Measurements from ENCODE around the gene ADAM22.

Gene ADAM22

DNA sequence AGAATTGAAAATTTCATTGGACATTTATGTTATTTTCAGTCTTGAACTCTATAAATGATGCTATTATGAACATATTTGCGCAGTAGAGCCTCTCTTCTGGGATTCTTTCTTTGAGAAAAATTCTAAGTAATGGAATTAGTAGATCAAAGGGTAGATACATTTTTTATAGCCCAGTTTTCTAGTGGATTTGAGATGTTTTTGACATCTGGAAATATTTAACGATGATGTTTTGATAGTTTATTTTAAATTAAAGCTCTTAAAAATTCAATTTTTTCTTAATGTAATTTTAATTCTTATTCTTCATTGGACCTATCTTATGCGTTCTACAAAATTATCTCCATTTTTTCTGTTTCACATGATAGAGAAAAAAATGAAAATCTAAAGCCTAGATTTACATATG lies 103.0 kb downstream of the ADAM22 start:
- Histone ChIP-seq H3K36me3 (ENCODE audit: insufficient read depth, low read length) (no peaks in the 10 kb centered on the region), H3K9me3 (ENCODE audit: control insufficient read depth, insufficient read depth, low read length) (no peaks in the 10 kb centered on the region), H3K4me1 (ENCODE audit: insufficient read depth, low read length) (no peaks in the 10 kb centered on the region), H3K9ac (ENCODE audit: low read depth, low read length) (no peak overlapping the region)

- H3K4me1 ChIP-seq (ENCODE audit: insufficient read depth, low read length): no peaks in the 10 kb centered on the region
- no peaks in the 10 kb centered on the region for H3K9me3 ChIP-seq (ENCODE audit: control insufficient read depth, insufficient read depth, low read length)
- no peak overlapping the region for H3K9ac ChIP-seq (ENCODE audit: low read depth, low read length)
- H3K36me3 ChIP-seq (ENCODE audit: insufficient read depth, low read length): no peaks in the 10 kb centered on the region
These were observed 106.6 kb downstream of the ADAM22 start for GRCh38 chr7:88040694-88041093.

GRCh38 chr7:88041583-88041982 lies 107.5 kb downstream of the ADAM22 start:
- Histone ChIP-seq H3K9ac (ENCODE audit: low read depth, low read length) (no peak overlapping the region), H3K9me3 (ENCODE audit: control insufficient read depth, insufficient read depth, low read length) (no peaks in the 10 kb centered on the region), H3K4me1 (ENCODE audit: insufficient read depth, low read length) (no peaks in the 10 kb centered on the region)

GRCh38 chr7:88042157-88042556 lies 108.1 kb downstream of the ADAM22 start:
- Histone ChIP-seq H3K9me3 (ENCODE audit: control insufficient read depth, insufficient read depth, low read length) (no peaks in the 10 kb centered on the region), H3K9ac (ENCODE audit: low read depth, low read length) (no peak overlapping the region), H3K4me1 (ENCODE audit: insufficient read depth, low read length) (no peaks in the 10 kb centered on the region), H3K36me3 (ENCODE audit: insufficient read depth, low read length) (no peaks in the 10 kb centered on the region)

More at GRCh38 chr7:88041583-88041982, 107.5 kb downstream of the ADAM22 start:
- no peaks in the 10 kb centered on the region for H3K36me3 ChIP-seq (ENCODE audit: insufficient read depth, low read length)

DNA sequence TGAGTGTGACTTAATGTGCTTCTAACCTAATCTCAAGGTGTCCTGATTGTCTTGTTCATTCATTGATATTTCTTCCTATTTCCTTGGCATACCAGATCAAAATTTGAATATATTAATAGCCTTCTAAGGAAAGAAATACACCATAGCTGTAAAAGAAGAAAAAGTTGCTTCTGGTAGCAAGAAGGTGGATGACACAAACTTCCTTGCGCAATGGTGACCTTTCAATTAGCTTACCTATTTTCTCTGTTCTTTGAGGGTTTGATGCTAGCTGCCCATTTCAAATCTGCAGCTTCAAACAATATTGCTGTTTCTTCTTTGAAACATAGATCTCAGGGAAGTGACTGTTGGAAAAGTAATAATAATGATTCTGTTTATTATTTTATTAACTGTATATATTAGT lies 108.8 kb downstream of the ADAM22 start:
- H3K4me1 ChIP-seq (ENCODE audit: insufficient read depth, low read length): no peaks in the 10 kb centered on the region
- H3K9me3 ChIP-seq (ENCODE audit: control insufficient read depth, insufficient read depth, low read length): no peaks in the 10 kb centered on the region
- H3K36me3 ChIP-seq (ENCODE audit: insufficient read depth, low read length): no peaks in the 10 kb centered on the region
- no peak overlapping the region for H3K9ac ChIP-seq (ENCODE audit: low read depth, low read length)

DNA sequence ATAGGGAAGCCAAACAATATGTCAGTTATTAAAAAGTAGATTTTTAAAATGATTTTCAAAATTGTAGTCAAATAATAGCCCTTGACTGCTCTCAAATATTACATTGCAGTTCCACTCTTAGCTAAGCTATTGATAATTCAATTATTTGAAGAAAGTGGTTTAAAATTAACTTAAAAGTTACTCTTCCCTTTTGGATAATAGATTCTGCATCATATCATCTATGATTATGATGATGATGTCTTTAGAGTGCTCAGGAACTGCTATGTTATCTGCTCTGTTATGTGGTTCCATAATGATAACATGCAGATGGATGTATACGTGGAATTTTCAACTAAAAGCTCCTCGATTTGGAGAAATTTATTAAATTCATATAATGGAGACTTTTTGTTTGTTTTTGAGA lies 110.0 kb downstream of the ADAM22 start:
- H3K4me1 ChIP-seq (ENCODE audit: insufficient read depth, low read length): no peaks in the 10 kb centered on the region
- H3K9me3 ChIP-seq (ENCODE audit: control insufficient read depth, insufficient read depth, low read length): no peaks in the 10 kb centered on the region
- H3K9ac ChIP-seq (ENCODE audit: low read depth, low read length): no peak overlapping the region
- no peaks in the 10 kb centered on the region for H3K36me3 ChIP-seq (ENCODE audit: insufficient read depth, low read length)

- Histone ChIP-seq H3K4me1 (ENCODE audit: insufficient read depth, low read length) (no peaks in the 10 kb centered on the region), H3K36me3 (ENCODE audit: insufficient read depth, low read length) (no peaks in the 10 kb centered on the region), H3K9ac (ENCODE audit: low read depth, low read length) (no peak overlapping the region), H3K9me3 (ENCODE audit: control insufficient read depth, insufficient read depth, low read length) (no peaks in the 10 kb centered on the region)
These were observed 113.0 kb downstream of the ADAM22 start for GRCh38 chr7:88046839-88047573.

- H3K9ac ChIP-seq (ENCODE audit: low read depth, low read length): no peak overlapping the region
- no peaks in the 10 kb centered on the region for H3K4me1 ChIP-seq (ENCODE audit: insufficient read depth, low read length)
- H3K9me3 ChIP-seq (ENCODE audit: control insufficient read depth, insufficient read depth, low read length): no peaks in the 10 kb centered on the region
- no peaks in the 10 kb centered on the region for H3K36me3 ChIP-seq (ENCODE audit: insufficient read depth, low read length)
These were observed 123.6 kb downstream of the ADAM22 start for GRCh38 chr7:88057655-88058054.

GRCh38 chr7:88062238-88062637 lies 128.2 kb downstream of the ADAM22 start:
- H3K36me3 ChIP-seq (ENCODE audit: insufficient read depth, low read length): no peaks in the 10 kb centered on the region
- H3K9ac ChIP-seq (ENCODE audit: low read depth, low read length): no peak overlapping the region
- H3K4me1 ChIP-seq (ENCODE audit: insufficient read depth, low read length): no peaks in the 10 kb centered on the region
- no peaks in the 10 kb centered on the region for H3K9me3 ChIP-seq (ENCODE audit: control insufficient read depth, insufficient read depth, low read length)

DNA sequence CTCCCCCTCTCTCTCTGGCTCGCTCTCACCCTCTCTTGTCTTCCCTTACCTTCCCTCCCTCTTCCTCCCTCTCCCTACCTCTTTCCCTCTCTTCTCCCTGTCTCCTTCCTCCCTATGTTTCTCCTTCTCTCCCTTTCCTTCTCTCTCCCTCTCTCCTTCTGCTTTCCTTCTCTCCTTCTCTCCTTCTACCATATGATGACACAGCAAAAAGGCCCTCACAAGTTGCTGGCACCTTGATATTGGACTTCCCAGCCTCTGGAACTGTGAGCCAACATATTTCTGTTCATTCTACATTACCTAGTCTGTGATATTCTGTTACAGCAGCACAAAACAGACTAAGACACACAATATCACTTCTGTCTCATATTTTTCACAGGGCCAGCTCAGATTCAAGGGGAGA lies 135.0 kb downstream of the ADAM22 start:
- no peaks in the 10 kb centered on the region for H3K36me3 ChIP-seq (ENCODE audit: insufficient read depth, low read length)
- H3K9ac ChIP-seq (ENCODE audit: low read depth, low read length): no peak overlapping the region
- H3K9me3 ChIP-seq (ENCODE audit: control insufficient read depth, insufficient read depth, low read length): no peaks in the 10 kb centered on the region
- peaks cover 10% of the 10 kb centered on the region; the same call in 1 of the 2 replicates for H3K4me1 ChIP-seq (ENCODE audit: insufficient read depth, low read length)

GRCh38 chr7:88071994-88072714 lies 138.1 kb downstream of the ADAM22 start:
- H3K9ac ChIP-seq (ENCODE audit: low read depth, low read length): no peak overlapping the region

DNA sequence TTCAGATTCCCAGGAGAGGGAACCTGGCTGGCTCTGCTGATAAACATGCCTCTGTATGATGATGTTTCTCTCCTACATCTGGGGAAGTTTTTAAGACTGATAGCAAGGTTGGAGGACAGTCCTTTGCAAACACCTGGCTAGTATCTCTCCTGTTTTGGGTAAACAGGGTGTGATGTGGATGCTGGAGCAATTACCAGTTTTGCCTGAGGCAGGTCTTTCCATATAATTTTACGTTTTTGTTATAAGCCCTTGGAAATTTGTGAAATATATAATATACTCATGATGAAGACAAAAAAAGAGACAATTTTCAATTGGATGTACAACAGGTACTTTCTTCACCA lies 138.6 kb downstream of the ADAM22 start:
- Histone ChIP-seq H3K9me3 (ENCODE audit: control insufficient read depth, insufficient read depth, low read length) (no peaks in the 10 kb centered on the region), H3K4me1 (ENCODE audit: insufficient read depth, low read length) (peaks cover 10% of the 10 kb centered on the region; the same call in 1 of the 2 replicates), H3K36me3 (ENCODE audit: insufficient read depth, low read length) (no peaks in the 10 kb centered on the region), H3K9ac (ENCODE audit: low read depth, low read length) (no peak overlapping the region)

More at GRCh38 chr7:88071994-88072714, 138.1 kb downstream of the ADAM22 start:
- H3K9me3 ChIP-seq (ENCODE audit: control insufficient read depth, insufficient read depth, low read length): no peaks in the 10 kb centered on the region
- no peaks in the 10 kb centered on the region for H3K36me3 ChIP-seq (ENCODE audit: insufficient read depth, low read length)
- H3K4me1 ChIP-seq (ENCODE audit: insufficient read depth, low read length): peaks cover 10% of the 10 kb centered on the region; the same call in 1 of the 2 replicates

DNA sequence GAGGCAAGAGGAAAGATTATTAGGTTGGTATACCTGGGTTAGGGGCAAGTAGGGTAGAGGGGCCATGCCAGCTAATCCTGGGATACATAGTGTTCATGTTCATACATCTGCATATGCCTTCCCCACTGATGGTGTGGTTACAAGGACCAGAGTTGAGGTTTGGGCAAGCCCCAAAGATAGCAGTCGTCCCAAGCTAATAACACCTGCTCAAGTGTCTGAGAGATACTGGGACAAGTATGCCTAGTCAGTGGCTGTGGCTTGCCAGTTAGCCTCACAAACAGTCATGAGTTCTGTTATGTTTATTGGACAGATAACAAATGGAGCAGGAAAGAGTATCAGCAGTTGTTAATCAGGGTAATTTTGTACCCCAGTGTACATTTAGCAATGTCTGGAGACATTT lies 139.6 kb downstream of the ADAM22 start:
- Histone ChIP-seq H3K9me3 (ENCODE audit: control insufficient read depth, insufficient read depth, low read length) (no peaks in the 10 kb centered on the region), H3K36me3 (ENCODE audit: insufficient read depth, low read length) (no peaks in the 10 kb centered on the region), H3K9ac (ENCODE audit: low read depth, low read length) (no peak overlapping the region), H3K4me1 (ENCODE audit: insufficient read depth, low read length) (peaks cover 10% of the 10 kb centered on the region; the same call in 1 of the 2 replicates)

- Histone ChIP-seq H3K4me1 (ENCODE audit: insufficient read depth, low read length) (peaks cover 10% of the 10 kb centered on the region; the same call in 1 of the 2 replicates), H3K36me3 (ENCODE audit: insufficient read depth, low read length) (no peaks in the 10 kb centered on the region), H3K9me3 (ENCODE audit: control insufficient read depth, insufficient read depth, low read length) (no peaks in the 10 kb centered on the region), H3K9ac (ENCODE audit: low read depth, low read length) (no peak overlapping the region)
These were observed 141.2 kb downstream of the ADAM22 start for GRCh38 chr7:88075216-88075615.

DNA sequence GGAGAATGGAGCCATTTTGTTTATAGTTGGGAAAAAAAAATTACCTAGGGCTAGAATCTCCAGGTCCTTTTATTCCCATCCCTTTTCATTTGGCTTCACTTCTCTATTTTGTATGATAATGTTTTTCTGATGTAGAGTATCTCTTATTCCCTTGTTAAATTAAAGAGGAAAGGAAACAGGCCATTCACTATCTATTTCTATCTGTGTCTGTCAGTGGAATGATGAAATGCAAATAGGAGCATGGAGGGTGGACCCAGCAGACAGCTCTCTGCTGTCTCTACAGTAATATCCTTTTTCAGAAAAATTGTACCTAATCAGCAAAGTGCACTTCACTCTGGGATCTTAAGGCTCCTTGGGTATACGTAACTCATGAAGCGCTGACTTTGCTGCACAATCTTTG lies 149.8 kb downstream of the ADAM22 start:
- H3K9ac ChIP-seq (ENCODE audit: low read depth, low read length): no peak overlapping the region
- no peaks in the 10 kb centered on the region for H3K4me1 ChIP-seq (ENCODE audit: insufficient read depth, low read length)
- no peaks in the 10 kb centered on the region for H3K9me3 ChIP-seq (ENCODE audit: control insufficient read depth, insufficient read depth, low read length)
- no peaks in the 10 kb centered on the region for H3K36me3 ChIP-seq (ENCODE audit: insufficient read depth, low read length)
